ENCODE measurements around the gene BDNF.

GRCh38 chr11:27625347-27625912 is 74.8 kb downstream of the BDNF start:
- TF ChIP-seq CTCF (conservative IDR thresholded peaks at IDR 0.05 in 1 of 2, IDR thresholded peaks at IDR 0.05 in 1 of 2; ENCODE audit: low read depth in 1 of 2, low read length in 2 of 2) (no peak), EZH2 (IDR thresholded peaks at IDR 0.05; ENCODE audit: low read length, missing control alignments) (no peak)
